PC-3 (cell line): ENCODE data around the gene PAPSS2.

Source experiments
- CTCF ChIP-seq: fragments of 300-600 bp; sonication (generic); conservative IDR thresholded peaks from 2 replicates; pipeline ENCODE4 v1.5.1; 2017; ENCODE audit warnings: antibody characterized with exemption, low read depth, mild to moderate bottlenecking, low read length
- EZH2 ChIP-seq: fragments of 300-600 bp; sonication (generic); IDR thresholded peaks from one replicate; pipeline ENCODE4 v1.6.1; 2017; ENCODE audit warnings: antibody characterized with exemption, mild to moderate bottlenecking, low read length; ENCODE audit not compliant: unreplicated experiment

GRCh38 chr10:87674943-87675342, 15.3 kb downstream of the PAPSS2 start:
- TF ChIP-seq EZH2 (no peak), CTCF (no peak)
